Measurements from ENCODE around the gene TSC2.
"Not testable (repeated sequence)": the region's sequence is repeated elsewhere in the genome, so short reads cannot be mapped to it uniquely, and the experiment has no call there.

Gene TSC2

DNA sequence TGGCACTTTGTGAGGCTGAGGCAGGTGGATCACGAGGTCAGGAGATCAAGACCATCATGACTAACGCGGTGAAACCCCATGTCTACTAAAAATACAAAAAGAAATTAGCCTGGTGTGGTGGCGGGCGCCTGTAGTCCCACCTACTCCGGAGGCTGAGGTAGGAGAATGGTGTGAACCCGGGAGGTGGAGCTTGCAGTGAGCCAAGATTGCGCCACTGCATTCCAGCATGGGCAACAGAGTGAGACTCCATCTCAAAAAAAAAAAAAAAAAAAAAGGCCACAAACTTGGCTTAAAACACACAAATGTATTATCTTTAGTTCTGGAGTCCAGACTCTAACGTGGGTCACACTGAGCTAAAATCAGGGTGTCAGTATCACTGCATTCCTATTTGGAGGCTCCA is 36.1 kb upstream of the TSC2 start:
- not testable (repeated sequence) for DNase-seq

DNA sequence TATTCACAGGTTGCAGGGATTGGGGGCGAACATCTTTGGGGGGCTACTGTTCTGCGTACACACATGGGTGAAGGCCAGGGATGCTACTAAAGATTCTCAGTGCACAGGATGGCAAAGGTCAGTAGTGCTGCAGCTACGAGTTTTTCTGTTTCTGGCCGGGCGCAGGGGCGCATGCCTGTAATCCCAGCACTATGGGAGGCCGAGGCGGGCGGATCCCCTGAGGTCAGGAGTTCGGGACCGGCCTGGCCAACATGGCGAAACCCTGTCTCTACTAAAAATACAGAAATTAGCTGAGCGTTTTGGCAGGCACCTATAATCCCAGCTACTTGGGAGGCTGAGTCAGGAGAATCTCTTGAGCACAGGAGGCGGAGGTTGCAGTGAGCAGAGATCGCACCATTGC is 34.3 kb upstream of the TSC2 start:
- DNase-seq = no peak

DNA sequence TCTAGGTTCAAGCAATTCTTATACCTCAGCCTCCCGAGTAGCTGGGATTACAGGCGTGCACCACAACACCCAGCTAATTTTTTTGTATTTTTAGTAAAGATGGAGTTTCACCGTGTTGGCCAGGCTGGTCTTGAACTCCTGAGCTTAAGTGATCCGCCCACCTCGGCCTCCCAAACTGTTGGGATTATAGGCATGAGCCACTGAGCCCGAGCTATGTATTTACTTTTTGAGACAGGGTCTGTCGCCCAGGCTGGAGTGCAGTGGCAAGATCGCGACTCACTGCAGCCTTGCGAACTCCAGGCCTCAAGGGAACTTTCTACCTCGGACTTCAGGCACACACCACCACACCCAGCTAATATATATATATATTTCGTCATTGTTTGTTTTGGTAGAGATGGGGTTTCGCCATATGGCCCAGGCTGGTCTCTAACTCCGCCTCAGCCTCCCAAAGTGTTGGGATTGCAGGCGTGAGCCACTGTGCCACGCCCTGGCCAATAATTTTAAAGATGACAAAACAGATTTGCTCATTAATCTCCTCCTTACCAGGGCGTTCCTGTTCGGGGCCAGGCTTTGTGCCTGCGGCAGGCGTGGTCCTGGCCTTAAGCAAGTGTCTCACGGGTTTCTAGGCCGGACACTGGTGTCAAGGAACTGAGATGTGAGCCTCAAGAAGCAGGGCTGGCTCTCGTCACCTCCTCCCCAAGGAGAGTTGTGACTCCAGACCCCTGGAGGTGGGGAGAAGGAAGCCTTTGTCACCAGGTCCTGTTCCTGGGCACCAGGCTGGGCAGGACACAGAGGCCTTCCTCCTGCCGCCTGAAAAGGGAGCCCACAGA is 32.5 kb upstream of the TSC2 start:
- DNase-seq = no peak

DNA sequence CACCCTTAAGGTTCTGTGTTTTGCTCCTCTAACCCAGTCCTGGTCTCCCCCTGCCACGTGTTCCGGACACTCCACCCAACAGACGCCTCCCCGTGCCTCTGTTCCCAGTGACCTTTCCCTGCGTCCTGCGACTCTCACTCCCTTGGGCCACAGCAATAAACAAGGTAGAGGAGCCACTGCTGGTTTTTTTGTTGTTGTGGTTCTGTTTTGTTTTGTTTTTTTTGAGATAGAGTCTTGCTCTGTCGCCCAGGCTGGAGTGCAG is 31.9 kb upstream of the TSC2 start:
- DNase-seq = no peak

DNA sequence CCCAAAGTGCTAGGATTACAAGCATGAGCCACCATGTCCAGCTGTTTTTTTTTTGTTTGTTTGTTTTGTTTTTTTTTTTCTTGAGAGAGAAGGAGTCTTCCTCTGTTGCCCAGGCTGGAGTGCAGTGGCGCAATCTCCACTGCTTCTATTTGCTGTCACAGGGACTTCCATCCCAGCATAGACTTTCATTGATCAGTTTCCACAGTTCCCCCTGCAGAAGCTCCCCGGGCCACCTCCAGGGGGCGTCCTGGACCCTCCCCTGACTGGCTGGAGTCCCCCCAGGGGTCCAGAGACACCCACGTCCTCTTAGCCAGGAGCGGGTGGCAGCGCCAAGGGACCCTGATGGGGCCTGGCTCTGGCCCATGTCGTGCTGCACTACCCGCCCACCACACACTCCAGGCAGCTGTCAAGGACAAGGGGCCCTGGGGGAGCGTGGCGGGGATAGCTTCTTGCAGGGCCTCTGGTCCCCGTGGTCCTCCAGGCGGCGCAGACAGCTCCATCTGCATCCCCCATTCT is 31.3 kb upstream of the TSC2 start:
- DNase-seq = peak; percentile 49

DNA sequence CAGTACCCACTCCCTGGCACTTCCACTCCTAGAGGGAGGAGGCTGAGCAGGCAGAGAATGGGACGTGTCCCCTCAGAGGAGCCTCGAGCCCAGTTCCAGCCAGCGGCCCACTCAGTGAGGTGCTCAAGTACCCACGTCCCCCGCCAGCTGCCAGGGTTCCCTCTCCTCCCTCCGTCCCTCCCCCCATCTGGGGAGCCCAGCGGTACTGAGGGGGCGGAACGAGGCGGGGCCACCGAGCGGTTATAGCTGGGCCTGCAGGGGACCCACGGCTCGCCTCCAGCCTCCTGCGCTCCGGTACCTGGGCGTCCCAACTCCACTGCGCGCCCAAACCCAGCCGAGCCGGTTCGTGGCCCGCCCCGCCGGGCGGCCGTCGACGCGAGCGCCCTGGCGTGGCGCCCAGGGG is 28.3 kb upstream of the TSC2 start, which contains the start of gene NPW:
NPW (plus strand) TSS at position 268 of the 403 bp plus-strand sequence.
- peak; percentile 26 for DNase-seq

DNA sequence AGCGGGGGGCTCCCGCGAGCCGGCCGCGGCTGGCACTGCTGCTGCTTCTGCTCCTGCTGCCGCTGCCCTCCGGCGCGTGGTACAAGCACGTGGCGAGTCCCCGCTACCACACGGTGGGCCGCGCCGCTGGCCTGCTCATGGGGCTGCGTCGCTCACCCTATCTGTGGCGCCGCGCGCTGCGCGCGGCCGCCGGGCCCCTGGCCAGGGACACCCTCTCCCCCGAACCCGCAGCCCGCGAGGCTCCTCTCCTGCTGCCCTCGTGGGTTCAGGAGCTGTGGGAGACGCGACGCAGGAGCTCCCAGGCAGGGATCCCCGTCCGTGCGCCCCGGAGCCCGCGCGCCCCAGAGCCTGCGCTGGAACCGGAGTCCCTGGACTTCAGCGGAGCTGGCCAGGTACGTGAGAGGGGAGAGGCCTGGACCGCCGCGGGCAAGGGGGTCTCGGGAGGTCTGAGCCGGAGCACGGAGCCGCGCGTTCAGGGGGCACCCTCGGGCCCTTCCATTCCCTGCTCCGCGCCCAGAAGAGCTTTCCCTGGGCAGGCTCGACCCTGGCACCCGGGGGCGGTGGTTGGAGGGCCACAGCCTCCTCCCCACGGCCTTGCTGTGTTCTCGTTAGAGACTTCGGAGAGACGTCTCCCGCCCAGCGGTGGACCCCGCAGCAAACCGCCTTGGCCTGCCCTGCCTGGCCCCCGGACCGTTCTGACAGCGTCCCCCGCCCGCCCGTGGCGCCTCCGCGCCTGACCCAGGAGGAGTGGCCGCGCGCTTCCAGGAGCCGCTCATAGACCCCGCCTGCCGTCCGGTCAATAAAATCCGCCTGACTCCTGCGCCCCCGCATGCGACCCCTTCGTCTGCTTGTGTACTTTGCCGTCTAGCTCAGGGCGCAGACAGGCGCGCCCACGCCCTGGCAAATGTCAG is 27.6 kb upstream of the TSC2 start:
- DNase-seq = no peak

DNA sequence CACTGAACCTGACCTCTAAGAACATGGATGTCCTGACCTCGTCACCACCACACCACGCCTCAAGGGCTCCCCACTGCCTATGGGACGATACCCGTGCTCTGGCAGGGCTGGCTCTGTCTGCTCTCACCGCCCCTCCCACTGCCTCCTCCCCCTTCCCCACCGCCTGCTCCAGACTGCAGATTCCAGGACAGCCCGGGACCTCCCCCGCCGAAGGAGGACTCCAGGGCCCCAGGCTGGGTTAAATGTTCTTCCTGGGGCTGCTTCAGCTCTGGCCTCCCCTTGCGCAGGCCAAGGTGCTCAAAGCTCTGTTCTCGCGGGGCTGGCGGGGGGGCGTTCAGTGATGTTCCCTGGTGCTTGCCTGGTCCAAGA is 25.1 kb upstream of the TSC2 start:
- DNase-seq = peak; percentile 32

DNA sequence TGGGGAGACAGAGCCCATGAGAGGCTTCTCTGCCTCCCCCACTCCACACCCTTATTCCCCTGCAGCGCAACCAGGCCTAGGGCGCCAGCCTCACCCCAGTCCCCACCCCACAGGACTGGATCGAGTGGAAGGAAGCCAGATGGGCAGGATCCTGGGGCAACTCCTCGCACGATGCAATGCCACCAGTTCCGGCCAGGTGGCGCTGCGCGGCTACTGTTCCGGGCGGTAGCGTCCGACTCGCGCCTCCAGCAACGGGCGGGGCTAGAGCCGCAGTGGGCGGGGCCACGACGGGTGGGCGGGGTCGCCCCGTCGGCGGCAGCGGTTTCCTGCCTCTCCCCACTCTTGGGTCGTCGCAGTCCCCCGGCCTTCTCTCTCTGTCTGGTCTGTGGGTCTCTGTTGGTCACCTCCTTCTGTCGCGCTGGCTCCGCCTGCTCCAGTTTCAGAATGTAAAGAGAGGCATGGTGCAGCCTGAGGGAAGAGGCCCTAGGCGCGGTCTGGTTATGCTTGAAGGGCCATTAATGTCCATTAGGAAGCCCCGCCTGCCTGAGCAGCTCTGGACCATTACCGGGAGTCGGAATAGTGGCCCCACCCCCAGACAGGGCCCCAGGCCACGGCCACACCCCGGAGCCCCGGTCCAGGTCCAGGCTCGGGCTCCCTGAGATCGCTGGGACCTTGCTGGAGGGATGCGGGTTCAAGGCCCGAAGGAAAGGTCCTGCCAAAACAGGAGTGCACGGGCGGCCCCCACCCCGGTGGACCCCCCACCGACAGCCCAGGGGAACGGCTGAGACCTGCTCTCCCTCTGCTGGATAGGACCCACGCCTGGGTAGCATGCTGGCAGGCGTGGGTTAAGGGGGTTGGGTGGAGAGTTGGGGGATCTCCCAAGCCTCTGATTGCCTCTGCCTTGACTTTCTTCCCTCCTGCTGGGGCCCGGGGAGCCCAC is 24.4 kb upstream of the TSC2 start:
- peak; percentile 97 for DNase-seq

DNA sequence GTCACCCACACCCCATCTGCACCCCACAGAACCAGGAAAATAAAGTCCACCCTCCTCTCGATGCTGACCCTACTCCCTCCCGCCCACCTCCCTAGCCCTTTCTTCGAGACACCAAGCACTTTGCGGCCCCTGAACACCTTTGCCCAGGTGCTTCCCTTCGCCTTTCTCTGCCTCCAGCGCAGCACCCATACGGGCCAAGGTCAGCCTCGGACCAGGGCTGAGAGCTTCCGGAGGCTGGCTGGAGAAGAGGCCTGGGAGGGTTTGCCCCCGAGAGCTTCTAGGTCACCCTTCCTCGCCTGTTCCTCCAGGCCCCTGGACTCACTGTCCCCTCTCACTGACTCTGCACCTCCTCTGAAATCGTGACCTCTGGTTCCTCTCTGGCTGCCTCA is 23.8 kb upstream of the TSC2 start:
- no peak for DNase-seq

DNA sequence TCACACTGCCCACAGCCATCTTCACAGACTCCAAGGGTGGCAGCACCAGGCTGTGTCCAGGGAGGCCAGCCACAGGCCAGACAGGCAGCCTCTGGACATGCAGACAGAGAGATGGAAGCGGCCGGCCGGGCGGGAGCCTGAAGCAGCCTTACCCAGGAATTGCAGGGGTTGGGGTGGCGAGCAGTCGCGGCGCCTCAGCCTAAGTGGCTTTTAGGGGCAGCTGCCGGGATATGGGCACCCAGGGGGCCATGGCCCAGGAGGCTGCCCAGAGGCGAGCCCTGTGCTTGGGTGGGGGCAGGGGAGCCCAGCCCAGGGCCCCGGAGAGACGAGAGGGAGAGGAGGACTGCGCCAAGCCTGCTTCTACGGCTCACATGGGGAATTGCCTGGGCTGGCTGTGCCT is 22.5 kb upstream of the TSC2 start:
- no peak for DNase-seq

DNA sequence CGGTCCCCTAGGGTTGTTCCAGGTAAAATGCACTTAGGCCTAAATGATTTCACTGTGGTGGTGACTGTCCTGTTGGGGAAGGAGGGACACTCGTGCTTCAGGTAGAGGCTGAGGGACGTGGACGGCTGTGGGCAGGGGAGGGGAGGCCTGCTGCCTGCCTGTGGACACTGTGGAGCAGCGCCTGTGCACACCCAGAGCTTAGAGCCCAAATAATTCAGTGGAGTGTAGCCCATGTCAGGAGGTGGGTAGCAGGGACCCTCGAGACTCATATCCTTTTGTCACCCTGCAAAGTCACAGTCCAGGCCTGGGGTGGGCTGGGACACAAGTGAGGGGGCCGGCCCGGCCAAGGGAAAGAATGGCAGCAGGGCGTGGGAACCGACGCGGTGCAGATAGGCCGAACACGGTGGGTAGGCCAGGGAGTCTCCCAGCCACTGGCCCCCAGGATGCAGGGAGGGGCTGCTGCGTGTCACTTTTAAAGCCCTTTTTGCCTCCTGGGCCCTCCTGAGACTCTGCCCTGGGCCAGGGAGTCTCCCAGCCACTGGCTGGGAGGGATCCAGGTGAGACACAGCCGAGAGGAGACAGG is 21.8 kb upstream of the TSC2 start:
- DNase-seq = no peak

DNA sequence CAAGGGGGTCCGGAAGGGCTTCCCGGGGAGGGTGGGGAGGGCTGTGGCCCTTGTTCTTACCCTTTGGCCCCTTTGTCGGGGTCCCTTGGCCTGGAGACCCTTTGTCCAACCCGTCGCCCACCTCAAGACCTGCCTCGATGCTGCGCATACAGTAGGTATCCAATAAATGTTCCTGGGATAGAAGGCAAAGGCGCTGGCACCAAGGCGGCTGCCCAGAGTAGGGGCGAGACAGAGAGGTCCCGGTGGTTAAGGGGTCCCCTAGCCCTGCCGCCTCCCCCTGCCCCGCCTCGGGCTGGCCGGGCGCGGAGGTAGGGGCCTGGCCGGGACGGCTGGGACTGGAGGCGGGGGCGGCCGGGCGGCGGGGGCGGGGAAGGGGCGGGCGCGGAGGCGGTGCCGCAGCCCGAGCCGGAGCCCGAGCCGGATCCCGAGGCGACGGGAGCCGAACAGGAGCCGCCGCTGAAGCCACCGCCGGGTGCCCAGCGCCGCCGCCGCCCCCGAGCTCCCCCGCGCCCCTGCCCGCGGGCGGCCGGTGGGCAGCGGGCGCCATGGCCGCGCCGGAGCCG is 21.2 kb upstream of the TSC2 start, which contains the start of gene NHERF2:
NHERF2 (plus strand) TSS at position 442 of the 563 bp plus-strand sequence; CDS start at position 546, 104 bp downstream.
- DNase-seq = peak; percentile 66

DNA sequence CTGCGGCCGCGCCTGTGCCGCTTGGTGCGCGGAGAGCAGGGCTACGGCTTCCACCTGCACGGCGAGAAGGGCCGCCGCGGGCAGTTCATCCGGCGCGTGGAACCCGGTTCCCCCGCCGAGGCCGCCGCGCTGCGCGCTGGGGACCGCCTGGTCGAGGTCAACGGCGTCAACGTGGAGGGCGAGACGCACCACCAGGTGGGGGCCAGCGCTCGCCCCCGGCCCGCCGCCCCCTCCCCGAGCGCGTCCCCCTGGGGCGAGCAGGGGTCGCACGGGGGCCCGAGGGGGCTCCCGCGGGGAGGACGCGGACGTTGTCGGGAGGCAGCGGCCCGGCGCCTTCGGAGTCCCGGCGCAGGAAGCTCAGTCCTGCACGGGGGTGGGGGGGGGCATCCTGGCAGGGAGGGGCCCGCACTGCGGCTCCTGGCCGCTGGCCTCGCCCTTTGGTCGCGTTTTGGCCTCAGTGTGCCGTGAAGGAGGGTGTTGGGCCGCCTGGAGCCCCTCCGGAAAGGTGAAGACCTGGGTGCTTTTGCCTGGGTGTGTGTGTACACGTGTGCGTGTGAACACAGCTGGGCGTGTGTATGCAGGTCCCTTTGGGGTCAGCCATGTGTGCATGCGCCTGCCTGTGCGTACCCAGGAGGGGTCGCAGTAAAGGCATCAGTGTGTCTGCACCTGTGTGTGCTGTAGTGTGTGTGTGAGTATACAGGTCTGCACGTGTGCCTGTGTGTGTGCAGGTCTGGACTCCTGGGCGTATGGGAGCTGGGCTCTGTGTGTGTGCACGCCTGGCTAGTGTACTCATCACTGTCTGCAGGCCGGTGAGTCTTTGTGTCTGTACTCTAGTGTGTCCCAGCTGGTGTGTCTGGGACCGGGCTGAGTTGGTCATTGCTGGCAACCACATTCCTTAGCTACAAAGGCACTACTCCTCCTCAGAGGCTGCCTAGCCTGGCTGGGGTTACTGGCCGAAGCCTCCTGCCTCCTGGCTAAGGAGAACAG is 20.5 kb upstream of the TSC2 start:
- DNase-seq = peak; percentile 34

DNA sequence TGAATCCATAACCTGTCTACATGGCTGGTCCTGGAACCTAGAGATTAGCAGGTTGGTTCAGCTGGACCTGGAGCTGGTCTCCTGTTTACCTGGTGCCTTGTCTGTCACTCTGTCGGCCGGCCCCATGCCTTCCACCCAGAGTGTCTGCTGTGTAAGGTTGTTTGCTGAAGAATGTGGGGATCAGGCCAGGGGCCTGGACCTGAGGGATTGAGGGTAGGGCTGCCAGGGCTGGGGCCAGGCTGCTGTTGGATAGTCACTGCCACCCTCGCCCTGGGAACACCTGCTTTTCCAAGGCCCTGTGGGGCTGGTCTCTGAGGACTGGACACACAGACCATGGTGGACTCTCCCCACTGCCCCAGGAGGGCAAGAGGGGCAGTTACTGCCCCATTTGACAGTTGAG is 19.6 kb upstream of the TSC2 start:
- DNase-seq = no peak

DNA sequence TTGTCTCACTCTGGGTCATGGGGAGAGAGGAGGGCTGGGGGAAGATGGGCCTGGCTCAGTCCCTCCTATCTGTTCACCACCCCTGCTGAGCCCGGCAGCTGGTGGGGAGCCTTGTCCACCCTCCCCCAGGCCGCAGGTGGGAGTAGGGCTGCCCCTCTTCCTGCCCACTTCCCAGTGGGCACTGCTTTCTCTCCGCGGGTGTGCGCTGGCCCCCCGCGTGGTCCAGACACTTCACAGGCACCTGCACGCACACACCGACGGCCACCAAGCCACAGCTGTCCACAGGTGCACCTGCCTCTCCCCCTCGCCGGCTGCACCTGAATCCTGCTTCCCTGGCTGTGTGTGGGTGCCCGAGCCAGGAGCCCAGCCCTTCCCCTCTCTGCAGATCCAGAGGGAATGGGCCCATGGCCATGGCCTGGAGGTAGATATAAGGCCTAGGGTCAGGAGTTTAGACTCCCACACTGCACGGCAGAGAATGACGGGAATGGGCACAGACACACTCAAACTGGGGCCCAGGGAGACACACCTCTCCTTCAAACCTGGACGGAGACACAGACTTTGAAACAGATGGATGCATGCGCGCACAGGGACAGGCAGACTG is 19.1 kb upstream of the TSC2 start:
- no peak for DNase-seq

DNA sequence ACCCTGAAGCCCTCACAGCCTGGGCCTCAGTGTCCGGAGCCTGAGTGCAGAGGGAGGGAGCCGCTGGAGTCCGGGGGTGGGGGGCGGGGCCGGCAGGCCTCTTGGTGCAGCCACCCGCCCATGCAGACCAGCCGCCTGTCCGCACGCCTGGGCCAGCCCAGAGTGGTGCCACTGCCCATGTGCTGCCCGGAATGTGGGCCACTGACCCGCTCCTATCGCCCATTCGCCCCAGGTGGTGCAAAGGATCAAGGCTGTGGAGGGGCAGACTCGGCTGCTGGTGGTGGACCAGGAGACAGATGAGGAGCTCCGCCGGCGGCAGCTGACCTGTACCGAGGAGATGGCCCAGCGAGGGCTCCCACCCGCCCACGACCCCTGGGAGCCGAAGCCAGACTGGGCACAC is 18.4 kb upstream of the TSC2 start:
- no peak for DNase-seq

DNA sequence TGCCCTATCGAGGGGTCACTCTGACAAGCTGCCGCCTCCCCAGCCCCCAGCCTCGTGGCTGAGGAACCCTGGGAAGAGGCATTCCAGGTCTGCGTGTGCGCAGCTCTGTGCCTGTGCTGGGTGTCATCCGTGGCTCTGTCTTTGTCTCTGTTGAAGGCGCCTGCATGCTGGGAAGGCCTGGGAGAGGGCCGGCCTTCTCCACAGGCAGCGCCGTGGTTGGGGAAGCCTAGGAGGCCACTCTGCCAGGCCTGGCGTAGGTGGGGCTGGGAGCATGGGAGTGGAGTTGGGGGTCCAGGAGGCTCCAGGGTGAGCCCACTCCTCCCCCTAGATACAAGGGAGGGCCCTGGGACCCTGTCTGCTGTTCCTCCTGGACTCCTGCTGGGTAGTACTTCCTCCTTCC is 17.7 kb upstream of the TSC2 start:
- no peak for DNase-seq

DNA sequence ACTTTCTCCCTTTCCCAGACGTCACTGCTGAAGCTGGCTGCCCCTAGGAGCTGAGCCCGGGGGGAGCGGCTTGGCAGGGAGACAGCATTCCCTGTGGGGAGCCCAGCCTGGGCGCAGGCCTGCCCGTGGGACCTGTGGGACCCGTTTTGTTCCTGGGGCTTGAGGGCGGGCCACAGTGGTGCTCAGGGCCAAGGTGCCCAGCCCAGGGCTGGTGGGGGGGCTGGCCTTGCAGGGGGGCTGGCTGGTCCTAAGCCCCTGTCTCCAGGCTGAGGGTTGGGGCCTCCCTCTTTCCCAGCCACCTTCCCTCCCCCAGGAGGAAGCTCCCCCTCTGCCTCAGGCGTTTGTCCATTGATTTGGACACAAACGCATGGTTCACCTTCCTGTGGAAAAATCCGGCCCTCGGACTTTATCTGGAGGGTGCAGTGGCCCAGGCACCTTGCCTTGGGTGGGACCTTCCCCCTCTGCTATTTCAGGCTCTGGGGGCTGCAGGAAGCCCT is 16.7 kb upstream of the TSC2 start:
- no peak for DNase-seq
